Neural cell (in vitro differentiated cells): ENCODE data around the gene FBXO10.

ENCODE experiments used
- EP300 ChIP-seq: fragments of 450-650 bp; conservative IDR thresholded peaks from 2 replicates; pipeline ENCODE4 v1.6.1; 2014; ENCODE audit warnings: antibody characterized with exemption, mild to moderate bottlenecking, moderate library complexity; ENCODE audit not compliant: poor library complexity, severe bottlenecking
- MXI1 ChIP-seq: fragments of 450-650 bp; conservative IDR thresholded peaks from 2 replicates; pipeline ENCODE4 v1.6.1; 2014; ENCODE audit warnings: antibody characterized with exemption, mild to moderate bottlenecking; ENCODE audit not compliant: poor library complexity, severe bottlenecking
- POLR2AphosphoS5 ChIP-seq: IDR thresholded peaks from 2 replicates; pipeline ENCODE4 v1.6.1; 2012
- RAD21 ChIP-seq: fragments of 450-650 bp; conservative IDR thresholded peaks from 2 replicates; pipeline ENCODE4 v1.6.1; 2014; ENCODE audit warnings: antibody characterized with exemption, mild to moderate bottlenecking, moderate library complexity
- TF ChIP-seq, protein P1 (sequence below): fragments of 450-650 bp; IDR thresholded peaks from 2 replicates; pipeline ENCODE4 v1.5.1; 2014; ENCODE audit warnings: antibody characterized with exemption, mild to moderate bottlenecking, moderate library complexity; ENCODE audit not compliant: poor library complexity, severe bottlenecking
- TF ChIP-seq, protein P2 (sequence below): IDR thresholded peaks from 2 replicates; pipeline ENCODE4 v1.6.1; 2012; ENCODE audit warnings: borderline replicate concordance

DNA sequence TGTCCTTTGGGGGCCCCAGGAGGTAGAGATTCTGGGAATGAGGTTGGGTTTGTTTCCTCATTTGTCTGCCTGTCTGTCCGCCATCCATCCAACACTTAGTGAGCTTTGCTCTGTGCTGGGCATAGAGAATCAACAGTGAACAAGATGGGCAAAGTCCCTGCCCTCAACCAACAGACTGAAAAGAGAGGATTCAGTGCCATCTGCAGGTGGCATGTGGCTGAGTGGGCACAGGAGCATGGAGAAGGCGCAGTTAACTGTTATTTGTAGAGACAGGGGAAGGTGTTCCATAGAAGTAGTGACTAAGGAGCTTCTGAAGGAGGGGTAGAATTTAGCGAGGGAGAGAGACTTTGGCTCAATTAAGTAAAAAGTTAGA is 67.4 kb downstream of the FBXO10 start:
- TF ChIP-seq RAD21 (no peak), EP300 (no peak), POLR2AphosphoS5 (no peak), MXI1 (no peak)
- TF ChIP-seq, protein P1, sequence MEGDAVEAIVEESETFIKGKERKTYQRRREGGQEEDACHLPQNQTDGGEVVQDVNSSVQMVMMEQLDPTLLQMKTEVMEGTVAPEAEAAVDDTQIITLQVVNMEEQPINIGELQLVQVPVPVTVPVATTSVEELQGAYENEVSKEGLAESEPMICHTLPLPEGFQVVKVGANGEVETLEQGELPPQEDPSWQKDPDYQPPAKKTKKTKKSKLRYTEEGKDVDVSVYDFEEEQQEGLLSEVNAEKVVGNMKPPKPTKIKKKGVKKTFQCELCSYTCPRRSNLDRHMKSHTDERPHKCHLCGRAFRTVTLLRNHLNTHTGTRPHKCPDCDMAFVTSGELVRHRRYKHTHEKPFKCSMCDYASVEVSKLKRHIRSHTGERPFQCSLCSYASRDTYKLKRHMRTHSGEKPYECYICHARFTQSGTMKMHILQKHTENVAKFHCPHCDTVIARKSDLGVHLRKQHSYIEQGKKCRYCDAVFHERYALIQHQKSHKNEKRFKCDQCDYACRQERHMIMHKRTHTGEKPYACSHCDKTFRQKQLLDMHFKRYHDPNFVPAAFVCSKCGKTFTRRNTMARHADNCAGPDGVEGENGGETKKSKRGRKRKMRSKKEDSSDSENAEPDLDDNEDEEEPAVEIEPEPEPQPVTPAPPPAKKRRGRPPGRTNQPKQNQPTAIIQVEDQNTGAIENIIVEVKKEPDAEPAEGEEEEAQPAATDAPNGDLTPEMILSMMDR: no peak
- TF ChIP-seq, protein P2, sequence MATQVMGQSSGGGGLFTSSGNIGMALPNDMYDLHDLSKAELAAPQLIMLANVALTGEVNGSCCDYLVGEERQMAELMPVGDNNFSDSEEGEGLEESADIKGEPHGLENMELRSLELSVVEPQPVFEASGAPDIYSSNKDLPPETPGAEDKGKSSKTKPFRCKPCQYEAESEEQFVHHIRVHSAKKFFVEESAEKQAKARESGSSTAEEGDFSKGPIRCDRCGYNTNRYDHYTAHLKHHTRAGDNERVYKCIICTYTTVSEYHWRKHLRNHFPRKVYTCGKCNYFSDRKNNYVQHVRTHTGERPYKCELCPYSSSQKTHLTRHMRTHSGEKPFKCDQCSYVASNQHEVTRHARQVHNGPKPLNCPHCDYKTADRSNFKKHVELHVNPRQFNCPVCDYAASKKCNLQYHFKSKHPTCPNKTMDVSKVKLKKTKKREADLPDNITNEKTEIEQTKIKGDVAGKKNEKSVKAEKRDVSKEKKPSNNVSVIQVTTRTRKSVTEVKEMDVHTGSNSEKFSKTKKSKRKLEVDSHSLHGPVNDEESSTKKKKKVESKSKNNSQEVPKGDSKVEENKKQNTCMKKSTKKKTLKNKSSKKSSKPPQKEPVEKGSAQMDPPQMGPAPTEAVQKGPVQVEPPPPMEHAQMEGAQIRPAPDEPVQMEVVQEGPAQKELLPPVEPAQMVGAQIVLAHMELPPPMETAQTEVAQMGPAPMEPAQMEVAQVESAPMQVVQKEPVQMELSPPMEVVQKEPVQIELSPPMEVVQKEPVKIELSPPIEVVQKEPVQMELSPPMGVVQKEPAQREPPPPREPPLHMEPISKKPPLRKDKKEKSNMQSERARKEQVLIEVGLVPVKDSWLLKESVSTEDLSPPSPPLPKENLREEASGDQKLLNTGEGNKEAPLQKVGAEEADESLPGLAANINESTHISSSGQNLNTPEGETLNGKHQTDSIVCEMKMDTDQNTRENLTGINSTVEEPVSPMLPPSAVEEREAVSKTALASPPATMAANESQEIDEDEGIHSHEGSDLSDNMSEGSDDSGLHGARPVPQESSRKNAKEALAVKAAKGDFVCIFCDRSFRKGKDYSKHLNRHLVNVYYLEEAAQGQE: no peak
